H1 (cell line): ENCODE measurements around the gene SMS. TPM values are rescaled to one million over a fixed set of nuclear protein-coding genes. Genes with fewer than 3 reads are reported as not detected.

ENCODE experiments used
- polyA plus RNA-seq, 7 experiments: library from polyadenylated mRNA; depleted of rRNA in 3 of 7; stranded (reverse) in 5 of 7; unstranded in 2 of 7; fragments of >200 nt in 5 of 7; fragments of 200-250 nt in 2 of 7; gene quantifications; 1 replicate in 5 of 7; 2 replicates in 1 of 7; 4 replicates in 1 of 7; pipeline versions ENCODE4 v1.2.1 to v1.2.3, GENCODE V29; 2011 to 2013; ENCODE audit warnings: missing spikeins in 2 of 7, mixed read lengths in 2 of 7
- total RNA-seq: library from RNA; stranded (reverse); fragmentation: NEBNext Ultra II Directional; extraction: Animal tissue kit (Norgen Biotek cat#: 25700); gene quantifications from 2 replicates; pipeline ENCODE4 v1.2.1, GENCODE V29; 2021

Gene SMS
- total and polyA plus RNA-seq, 2 of the 8 experiments (the other 6 are each of a cell fraction or from before 2014, with no cell fraction given), result 66.3 to 256 TPM

Other genes starting within 250 kb of the SMS start
- gene SMPX, start 182.6 kb upstream of the SMS start, total RNA-seq, result not detected in 2 replicates
- gene SMPX, start 182.6 kb upstream of the SMS start, polyA plus RNA-seq (2011; rRNA removed), result not detected in 2 replicates
- gene MBTPS2, start 101.1 kb upstream of the SMS start, total RNA-seq, result 6.4 and 7.4 TPM in 2 replicates
- gene MBTPS2, start 101.1 kb upstream of the SMS start, polyA plus RNA-seq (2011; rRNA removed), result 3.7 and 4.3 TPM in 2 replicates
- 1.1 and 1.5 TPM in 2 replicates for gene YY2, start 84.7 kb upstream of the SMS start, total RNA-seq
- 0.60 and 0.71 TPM in 2 replicates for gene YY2, start 84.7 kb upstream of the SMS start, polyA plus RNA-seq (2011; rRNA removed)
- gene PHEX, start 91.6 kb downstream of the SMS start, total RNA-seq, result 0.11 and 0.15 TPM in 2 replicates
- gene PHEX, start 91.6 kb downstream of the SMS start, polyA plus RNA-seq (2011; rRNA removed), result 0.02 and 0.03 TPM in 2 replicates